ENCODE measurements around the gene NPEPPS. TPM values are rescaled to one million over a fixed set of nuclear protein-coding genes. Genes with fewer than 3 reads are reported as not detected.

Gene NPEPPS
- polyA plus RNA-seq, 1 donor (not counting 4 experiments of a cell fraction or from before 2014, with no cell fraction given), result 122 TPM

GRCh38 chr17:47624727-47625068 lies 93.8 kb downstream of the NPEPPS start:
- Histone ChIP-seq H3K27ac (ENCODE audit: control insufficient read depth, insufficient read depth, low read length) (no peak overlapping the region), H4K20me1 (ENCODE audit: control insufficient read depth, extremely low read depth, insufficient read depth, low read length) (no peaks in the 10 kb centered on the region), H3K9me3 (ENCODE audit: control insufficient read depth, low read depth, low read length) (no peaks in the 10 kb centered on the region), H3K9me1 (ENCODE audit: control insufficient read depth, extremely low read depth, insufficient read depth, low read length) (peaks cover 2% of the 10 kb centered on the region), H2AFZ (ENCODE audit: control insufficient read depth, low read length) (no peak overlapping the region), H3K79me2 (ENCODE audit: control insufficient read depth, insufficient read depth, low read length) (no peaks in the 10 kb centered on the region), H3K9ac (ENCODE audit: control insufficient read depth, extremely low read depth, insufficient read depth, low read length) (no peak overlapping the region), H3K36me3 (ENCODE audit: control insufficient read depth in 2 of 2, extremely low read depth in 1 of 2, insufficient read depth in 2 of 2, low read length in 2 of 2) (peaks cover 3 to 23% of the 10 kb centered on the region in 2 experiments), H3K4me3 (ENCODE audit: control insufficient read depth in 2 of 3, extremely low read depth in 1 of 3, insufficient read depth in 2 of 3, low read depth in 1 of 3, low read length in 3 of 3) (no peak overlapping the region), H3K4me2 (ENCODE audit: control insufficient read depth, extremely low read depth, insufficient read depth, low read depth, low read length) (no peak overlapping the region), H3K4me1 (ENCODE audit: control insufficient read depth, extremely low read depth, insufficient read depth, low read length) (peaks cover 29% of the 10 kb centered on the region), H3K27me3 (ENCODE audit: control insufficient read depth, extremely low read depth, insufficient read depth, low read length) (no peaks in the 10 kb centered on the region)
- no peak for FAIRE-seq
- dilution Hi-C loops (cut with MboI; ENCODE audit: extremely low pct_ligation_motif_present, low sequenced_read_pairs), result no loop called here
- no peak for DNase-seq (ENCODE audit: low read depth, low spot score)
- TF ChIP-seq EZH2 (IDR thresholded peaks at IDR 0.05; ENCODE audit: low read length), result no peak
- no peak for TF ChIP-seq CTCF (optimal IDR thresholded peaks at IDR 0.05 in 1 of 3, IDR thresholded peaks at IDR 0.05 in 1 of 3, conservative IDR thresholded peaks at IDR 0.05 in 1 of 3; ENCODE audit: extremely low read depth in 1 of 3, insufficient read depth in 2 of 3, low read length in 3 of 3)

GRCh38 chr17:47628014-47628566 lies 97.2 kb downstream of the NPEPPS start:
- Histone ChIP-seq H3K9me1 (ENCODE audit: control insufficient read depth, extremely low read depth, insufficient read depth, low read length) (no peaks in the 10 kb centered on the region), H3K9me3 (ENCODE audit: control insufficient read depth, low read depth, low read length) (no peaks in the 10 kb centered on the region), H3K4me3 (ENCODE audit: control insufficient read depth in 2 of 3, extremely low read depth in 1 of 3, insufficient read depth in 2 of 3, low read depth in 1 of 3, low read length in 3 of 3) (no peak overlapping the region), H3K27me3 (ENCODE audit: control insufficient read depth, extremely low read depth, insufficient read depth, low read length) (no peaks in the 10 kb centered on the region), H3K27ac (ENCODE audit: control insufficient read depth, insufficient read depth, low read length) (no peak overlapping the region), H3K4me2 (ENCODE audit: control insufficient read depth, extremely low read depth, insufficient read depth, low read depth, low read length) (no peak overlapping the region), H2AFZ (ENCODE audit: control insufficient read depth, low read length) (no peak overlapping the region), H3K79me2 (ENCODE audit: control insufficient read depth, insufficient read depth, low read length) (no peaks in the 10 kb centered on the region), H3K36me3 (ENCODE audit: control insufficient read depth in 2 of 2, extremely low read depth in 1 of 2, insufficient read depth in 2 of 2, low read length in 2 of 2) (peaks cover 3 to 10% of the 10 kb centered on the region in 2 experiments), H3K9ac (ENCODE audit: control insufficient read depth, extremely low read depth, insufficient read depth, low read length) (no peak overlapping the region), H4K20me1 (ENCODE audit: control insufficient read depth, extremely low read depth, insufficient read depth, low read length) (no peaks in the 10 kb centered on the region), H3K4me1 (ENCODE audit: control insufficient read depth, extremely low read depth, insufficient read depth, low read length) (no peaks in the 10 kb centered on the region)
- FAIRE-seq (no peak), DNase-seq (ENCODE audit: low read depth, low spot score) (no peak)
- dilution Hi-C loops (cut with MboI; ENCODE audit: extremely low pct_ligation_motif_present, low sequenced_read_pairs), result no loop called here
- TF ChIP-seq CTCF (optimal IDR thresholded peaks at IDR 0.05 in 1 of 3, IDR thresholded peaks at IDR 0.05 in 1 of 3, conservative IDR thresholded peaks at IDR 0.05 in 1 of 3; ENCODE audit: extremely low read depth in 1 of 3, insufficient read depth in 2 of 3, low read length in 3 of 3) (no peak), EZH2 (IDR thresholded peaks at IDR 0.05; ENCODE audit: low read length) (no peak)

All from keratinocyte (primary cell).